ENCODE results near the gene ETAA1. TPM values are rescaled to one million over a fixed set of nuclear protein-coding genes. Genes with fewer than 3 reads are reported as not detected.

ETAA1 gene
- total and polyA plus RNA-seq, 2 of the 8 experiments (the other 6 are each of a cell fraction or from before 2014, with no cell fraction given), result 5.9 to 27.1 TPM

GRCh38 chr2:67453310-67453709, 56.2 kb downstream of the ETAA1 start:
- Histone ChIP-seq H2AFZ (ENCODE audit: low read length) (no peak overlapping the region), H4K8ac (ENCODE audit: extremely low read depth, insufficient read depth, low read length) (no peak overlapping the region), H3K79me1 (ENCODE audit: low read depth, low read length) (no peaks in the 10 kb centered on the region), H3K4me3 (ENCODE audit: extremely low read depth in 1 of 4, insufficient read depth in 2 of 4, low read depth in 3 of 4, low read length in 4 of 4) (no peak overlapping the region), H2AK5ac (ENCODE audit: low read depth, low read length) (no peak overlapping the region), H3K27me3 (replicated peaks in 1 of 4; ENCODE audit: control insufficient read depth in 3 of 4, extremely low read depth in 1 of 4, insufficient read depth in 3 of 4, low read length in 3 of 4) (no peaks in the 10 kb centered on the region), H3K14ac (ENCODE audit: insufficient read length) (no peak overlapping the region), H3K4me1 (replicated peaks in 1 of 4; ENCODE audit: control insufficient read depth in 3 of 4, insufficient read depth in 4 of 4, low read length in 3 of 4) (no peaks in the 10 kb centered on the region), H3K79me2 (ENCODE audit: control insufficient read depth in 1 of 2, insufficient read depth in 2 of 2, low read length in 2 of 2) (no peaks in the 10 kb centered on the region), H3K9ac (replicated peaks in 1 of 4; ENCODE audit: extremely low read depth in 1 of 4, low read depth in 3 of 4, low read length in 3 of 4) (no peak overlapping the region), H2BK20ac (ENCODE audit: low read length) (no peak overlapping the region), H2BK5ac (ENCODE audit: low read depth, low read length) (no peak overlapping the region), H3K18ac (ENCODE audit: extremely low read depth, low read length) (no peak overlapping the region), H3K27ac (ENCODE audit: low read depth, low read length) (no peak overlapping the region), H3K23ac (ENCODE audit: insufficient read length) (no peak overlapping the region), H2BK120ac (replicated peaks; ENCODE audit: low read depth, low read length) (no peak overlapping the region), H4K5ac (ENCODE audit: insufficient read length, low read depth, low read length) (no peak overlapping the region), H3K4me2 (ENCODE audit: insufficient read depth in 1 of 2, low read depth in 2 of 2, low read length in 2 of 2) (no peak overlapping the region), H3K56ac (replicated peaks; ENCODE audit: insufficient read length, low read depth, low read length) (no peak overlapping the region), H3K23me2 (ENCODE audit: low read depth, low read length) (no peaks in the 10 kb centered on the region), H2BK12ac (ENCODE audit: low read depth, low read length) (no peak overlapping the region), H3K9me3 (ENCODE audit: insufficient read depth in 2 of 2, low read depth in 1 of 2, low read length in 1 of 2) (no peaks in the 10 kb centered on the region), H4K91ac (replicated peaks; ENCODE audit: insufficient read length, low read length) (no peak overlapping the region), H2BK15ac (ENCODE audit: low read length) (no peak overlapping the region), H3K36me3 (ENCODE audit: control insufficient read depth in 2 of 4, insufficient read depth in 4 of 4, low read length in 3 of 4) (no peaks in the 10 kb centered on the region), H4K20me1 (replicated peaks in 1 of 2; ENCODE audit: control insufficient read depth in 1 of 2, insufficient read depth in 2 of 2, low read length in 2 of 2) (no peaks in the 10 kb centered on the region), H3K4ac (replicated peaks; ENCODE audit: insufficient read length, low read depth, low read length) (no peak overlapping the region)
- POLR2A ChIA-PET (ENCODE audit: partially characterized antibody), result no interaction called here
- no peak for FAIRE-seq
- TF ChIP-seq CBX5 (IDR thresholded peaks at IDR 0.05; ENCODE audit: low read depth, low read length) (no peak), RXRA (IDR thresholded peaks at IDR 0.05; ENCODE audit: insufficient read depth, low read depth, low read length) (no peak), CHD1 (IDR thresholded peaks at IDR 0.05; ENCODE audit: low read depth, low read length) (no peak), SIRT6 (IDR thresholded peaks at IDR 0.05; ENCODE audit: low read length) (no peak), POLR2A (IDR thresholded peaks at IDR 0.05; ENCODE audit: control extremely low read depth in 1 of 2, low read depth in 2 of 2, low read length in 2 of 2) (no peak), SP4 (IDR thresholded peaks at IDR 0.05; ENCODE audit: low read length) (no peak), SRF (IDR thresholded peaks at IDR 0.05; ENCODE audit: low read depth, low read length) (no peak), CREB1 (IDR thresholded peaks at IDR 0.05) (no peak), RNF2 (IDR thresholded peaks at IDR 0.05; ENCODE audit: borderline replicate concordance, low read depth, low read length, missing control alignments, poor library complexity, severe bottlenecking) (no peak), MAX (IDR thresholded peaks at IDR 0.05) (no peak), EP300 (IDR thresholded peaks at IDR 0.05; ENCODE audit: borderline replicate concordance in 1 of 2, low read depth in 2 of 2, low read length in 2 of 2) (no peak), NANOG (IDR thresholded peaks at IDR 0.05; ENCODE audit: insufficient read depth, low read depth, low read length, poor library complexity, severe bottlenecking) (no peak), HDAC2 (IDR thresholded peaks at IDR 0.05; ENCODE audit: borderline replicate concordance in 1 of 2, low read depth in 2 of 2, low read length in 2 of 2) (no peak), JUND (IDR thresholded peaks at IDR 0.05; ENCODE audit: low read length) (no peak), BACH1 (IDR thresholded peaks at IDR 0.05; ENCODE audit: low read length) (no peak)
- 90% methylated on average over 1 of the region's 1 CpG; no CpG with 5 or more reads in 1 of the 2 experiments for WGBS, 2 experiments (ENCODE audit: extremely low coverage in 1 of 2, insufficient coverage in 1 of 2, insufficient read length in 1 of 2, insufficient replicate concordance in 2 of 2, low coverage in 1 of 2, low lambda C conversion rate in 2 of 2, missing lambda C conversion rate in 1 of 2)
- CTCF ChIA-PET (ENCODE audit: partially characterized antibody), result no interaction called here
- no peak for DNase-seq (ENCODE audit: low read depth in 1 of 2, low spot score in 2 of 2)

Data from H1 (cell line).